ENCODE measurements around the gene BMPR1A.

BMPR1A gene

GRCh38 chr10:86768412-86769062 lies 12.1 kb downstream of the BMPR1A start:
- CTCF ChIA-PET, result interaction anchor here (1.6 kb wide), 1 partner anchor 10 kb away, joined by 5 read pairs; no protein-coding TSS in a partner anchor

DNA sequence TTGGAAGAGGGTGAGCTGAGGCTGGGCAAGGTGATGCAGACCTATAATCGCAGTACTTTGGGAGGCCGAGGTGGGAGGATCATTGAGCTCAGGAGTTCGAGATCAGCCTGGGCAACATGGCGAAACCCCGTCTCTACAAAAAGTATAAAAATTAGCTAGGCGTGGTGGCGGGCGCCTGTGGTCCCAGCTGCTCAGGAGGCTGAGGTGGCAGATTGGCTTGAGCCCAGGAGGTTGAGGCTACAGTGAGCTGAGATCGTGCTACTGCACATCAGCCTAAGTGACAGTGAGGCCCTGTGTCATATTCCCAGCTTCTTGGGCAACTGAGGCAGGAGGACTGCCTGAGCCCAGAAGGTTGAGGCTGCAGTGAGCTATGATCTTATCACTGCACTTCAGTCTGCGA lies 13.6 kb downstream of the BMPR1A start:
- CTCF ChIA-PET, result interaction anchor here (0.6 to 1.6 kb wide), 2 partner anchors 12 to 50 kb away, joined by 4 to 5 read pairs; no protein-coding TSS in a partner anchor
- DNase-seq (ENCODE audit: extremely low spot score), result no peak
- TF ChIP-seq BHLHE40 (IDR thresholded peaks at IDR 0.05; ENCODE audit: borderline replicate concordance) (no peak), LEF1 (IDR thresholded peaks at IDR 0.05; ENCODE audit: borderline replicate concordance) (no peak), SUZ12 (IDR thresholded peaks at IDR 0.05) (no peak), L3MBTL2 (conservative IDR thresholded peaks at IDR 0.05) (no peak), ZNF384 (IDR thresholded peaks at IDR 0.05) (no peak), FOXM1 (IDR thresholded peaks at IDR 0.05; ENCODE audit: borderline replicate concordance) (no peak), HDGF (IDR thresholded peaks at IDR 0.05; ENCODE audit: borderline replicate concordance) (no peak), FOXA1 (IDR thresholded peaks at IDR 0.05) (no peak), SP1 (IDR thresholded peaks at IDR 0.05) (no peak)
- TF ChIP-seq, protein P1, sequence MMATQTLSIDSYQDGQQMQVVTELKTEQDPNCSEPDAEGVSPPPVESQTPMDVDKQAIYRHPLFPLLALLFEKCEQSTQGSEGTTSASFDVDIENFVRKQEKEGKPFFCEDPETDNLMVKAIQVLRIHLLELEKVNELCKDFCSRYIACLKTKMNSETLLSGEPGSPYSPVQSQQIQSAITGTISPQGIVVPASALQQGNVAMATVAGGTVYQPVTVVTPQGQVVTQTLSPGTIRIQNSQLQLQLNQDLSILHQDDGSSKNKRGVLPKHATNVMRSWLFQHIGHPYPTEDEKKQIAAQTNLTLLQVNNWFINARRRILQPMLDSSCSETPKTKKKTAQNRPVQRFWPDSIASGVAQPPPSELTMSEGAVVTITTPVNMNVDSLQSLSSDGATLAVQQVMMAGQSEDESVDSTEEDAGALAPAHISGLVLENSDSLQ (IDR thresholded peaks at IDR 0.05), result no peak
- POLR2A ChIA-PET, result interaction anchor here (1.5 to 2.7 kb wide), 2 partner anchors 13 to 14 kb away, joined by 8 to 17 read pairs; partner anchors contain the start of gene BMPR1A

More at GRCh38 chr10:86768412-86769062, 12.1 kb downstream of the BMPR1A start:
- POLR2A ChIA-PET, result interaction anchor here (1.3 kb wide), 1 partner anchor 13 kb away, joined by 4 read pairs; the partner anchor contains the start of gene BMPR1A
- no peak for DNase-seq (ENCODE audit: extremely low spot score)
- TF ChIP-seq LEF1 (IDR thresholded peaks at IDR 0.05; ENCODE audit: borderline replicate concordance) (no peak), HDGF (IDR thresholded peaks at IDR 0.05; ENCODE audit: borderline replicate concordance) (no peak), NFRKB (IDR thresholded peaks at IDR 0.05) (no peak), BHLHE40 (IDR thresholded peaks at IDR 0.05; ENCODE audit: borderline replicate concordance) (no peak), TARDBP (IDR thresholded peaks at IDR 0.05) (no peak), ELF4 (IDR thresholded peaks at IDR 0.05) (no peak), SUZ12 (IDR thresholded peaks at IDR 0.05) (no peak), FOXA1 (IDR thresholded peaks at IDR 0.05) (no peak), ARNT (IDR thresholded peaks at IDR 0.05) (no peak), ZNF384 (IDR thresholded peaks at IDR 0.05) (no peak), FOXK2 (IDR thresholded peaks at IDR 0.05) (no peak), L3MBTL2 (conservative IDR thresholded peaks at IDR 0.05) (no peak), SP1 (IDR thresholded peaks at IDR 0.05) (no peak), CTBP1 (IDR thresholded peaks at IDR 0.05; ENCODE audit: borderline replicate concordance) (no peak), FOXM1 (IDR thresholded peaks at IDR 0.05; ENCODE audit: borderline replicate concordance) (no peak)
- TF ChIP-seq, protein P1 (IDR thresholded peaks at IDR 0.05), result no peak

DNA sequence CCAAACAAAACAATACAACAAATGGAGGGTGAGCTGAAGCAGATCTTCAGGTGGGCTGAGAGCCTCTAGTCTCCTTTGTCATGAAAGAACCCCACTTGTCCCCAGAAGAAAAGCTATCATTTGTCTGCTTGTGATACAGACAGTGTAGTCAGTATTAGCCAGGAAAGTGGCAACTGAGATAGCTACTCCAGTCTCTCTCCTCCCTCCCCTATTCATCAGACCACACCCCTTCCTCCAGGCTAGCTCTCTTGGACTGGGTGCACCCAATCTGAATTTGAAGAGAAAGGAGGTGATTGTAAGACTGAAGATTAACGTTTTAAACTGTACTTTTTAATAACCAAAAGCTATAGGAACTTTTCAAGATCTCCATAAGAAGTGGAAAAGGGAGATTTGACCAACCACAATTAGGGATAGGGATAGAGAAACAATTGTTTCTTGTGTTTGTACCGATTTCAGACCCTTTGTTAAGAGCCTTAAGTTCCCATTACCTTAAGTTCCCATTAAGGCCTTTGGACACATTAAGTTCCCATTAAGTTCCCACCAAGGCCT lies 14.1 kb downstream of the BMPR1A start:
- DNase-seq (ENCODE audit: extremely low spot score), result peak; percentile 33
- ChIA-PET CTCF (interaction anchor here (0.6 to 1.6 kb wide), 2 partner anchors 12 to 50 kb away, joined by 4 to 5 read pairs; no protein-coding TSS in a partner anchor), POLR2A (interaction anchor here (1.5 to 2.7 kb wide), 2 partner anchors 13 to 15 kb away, joined by 8 to 17 read pairs; partner anchors contain the start of gene BMPR1A)
- TF ChIP-seq SP1 (IDR thresholded peaks at IDR 0.05), result no peak
- TF ChIP-seq HDGF (IDR thresholded peaks at IDR 0.05; ENCODE audit: borderline replicate concordance), result no peak
- no peak for TF ChIP-seq ZNF384 (IDR thresholded peaks at IDR 0.05)
- no peak for TF ChIP-seq TARDBP (IDR thresholded peaks at IDR 0.05)
- no peak for TF ChIP-seq NFRKB (IDR thresholded peaks at IDR 0.05)

GRCh38 chr10:86773498-86773897 lies 17.1 kb downstream of the BMPR1A start:
- ChIA-PET POLR2A (no interaction called here), CTCF (interaction anchor here (0.6 kb wide), 2 partner anchors 125 to 365 kb away, joined by 3 to 5 read pairs; no protein-coding TSS in a partner anchor)
- TF ChIP-seq LEF1 (IDR thresholded peaks at IDR 0.05; ENCODE audit: borderline replicate concordance) (no peak), ARNT (IDR thresholded peaks at IDR 0.05) (no peak), TARDBP (IDR thresholded peaks at IDR 0.05) (no peak), CTBP1 (IDR thresholded peaks at IDR 0.05; ENCODE audit: borderline replicate concordance) (no peak), HDGF (IDR thresholded peaks at IDR 0.05; ENCODE audit: borderline replicate concordance) (no peak), SUZ12 (IDR thresholded peaks at IDR 0.05) (no peak), FOXM1 (IDR thresholded peaks at IDR 0.05; ENCODE audit: borderline replicate concordance) (no peak), FOXK2 (IDR thresholded peaks at IDR 0.05) (no peak)
- no peak for DNase-seq (ENCODE audit: extremely low spot score)

DNA sequence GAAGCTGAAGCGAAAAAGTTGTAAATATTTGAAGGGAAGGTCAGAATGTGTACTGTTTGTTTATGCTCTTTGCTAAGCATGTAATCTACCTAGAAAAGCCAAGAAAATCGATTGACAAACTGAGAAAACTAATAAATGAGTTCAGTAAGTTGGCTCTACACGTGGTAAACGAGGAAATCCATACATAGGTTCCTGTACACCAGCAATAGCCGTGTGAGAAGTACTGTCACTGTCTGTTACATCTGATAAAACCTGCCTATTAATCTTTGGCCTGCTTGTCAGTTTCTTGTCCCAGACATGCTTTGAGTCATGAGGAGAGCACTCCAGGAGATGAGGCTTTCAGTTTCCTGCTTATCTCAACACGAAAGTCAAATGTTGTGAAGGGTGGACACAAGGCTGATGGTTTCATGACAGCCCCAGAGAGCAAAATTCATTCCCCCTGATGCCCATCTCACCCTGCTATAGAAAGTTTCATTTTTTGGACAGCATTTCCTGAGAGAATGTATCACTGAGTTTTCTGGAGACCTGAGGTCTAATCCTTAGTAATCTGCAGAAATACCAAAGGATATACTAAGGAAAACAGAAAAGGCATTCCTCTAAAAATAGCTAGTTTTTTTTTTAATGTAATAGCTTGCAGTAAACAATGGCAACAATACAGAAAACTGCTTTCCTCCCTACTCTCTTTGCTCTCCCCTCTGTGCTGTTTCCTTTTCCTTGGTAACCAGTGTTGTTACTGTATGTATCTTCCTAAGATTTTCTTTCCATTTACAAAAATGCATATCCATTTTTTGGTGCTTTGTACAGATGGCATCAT lies 18.8 kb downstream of the BMPR1A start:
- TF ChIP-seq, protein P1 (IDR thresholded peaks at IDR 0.05), result peak; percentile 64
- TF ChIP-seq L3MBTL2 (conservative IDR thresholded peaks at IDR 0.05), result no peak
- ChIA-PET POLR2A (interaction anchor here (0.6 kb wide), 1 partner anchor 17 kb away, joined by 4 read pairs; no protein-coding TSS in a partner anchor), CTCF (interaction anchor here (0.7 kb wide), 1 partner anchor 58 kb away, joined by 3 read pairs; no protein-coding TSS in a partner anchor)
- DNase-seq (ENCODE audit: extremely low spot score), result no peak

GRCh38 chr10:86775870-86776180 lies 19.4 kb downstream of the BMPR1A start:
- ChIA-PET CTCF (no interaction called here), POLR2A (interaction anchor here (0.6 kb wide), 1 partner anchor 18 kb away, joined by 4 read pairs; no protein-coding TSS in a partner anchor)
- no peak for DNase-seq (ENCODE audit: extremely low spot score)
- TF ChIP-seq, protein P1 (IDR thresholded peaks at IDR 0.05), result no peak
- TF ChIP-seq L3MBTL2 (conservative IDR thresholded peaks at IDR 0.05), result no peak
- no peak for TF ChIP-seq ARNT (IDR thresholded peaks at IDR 0.05)
- no peak for TF ChIP-seq SP1 (IDR thresholded peaks at IDR 0.05)
- no peak for TF ChIP-seq HDGF (IDR thresholded peaks at IDR 0.05; ENCODE audit: borderline replicate concordance)
- TF ChIP-seq FOXA1 (IDR thresholded peaks at IDR 0.05), result no peak
- TF ChIP-seq FOXM1 (IDR thresholded peaks at IDR 0.05; ENCODE audit: borderline replicate concordance), result no peak
